GM19043 (cell line): ENCODE data around the gene TRPV4.
"Not testable (repeated sequence)": the region's sequence is repeated elsewhere in the genome, so short reads cannot be mapped to it uniquely, and the experiment has no call there.

Source experiments
- ATAC-seq: cut with Tn5 transposase; IDR thresholded peaks from one replicate; pipeline ENCODE4 v1.9.1; 2021; ENCODE audit warnings: low read depth; ENCODE audit not compliant: unreplicated experiment

Gene TRPV4

DNA sequence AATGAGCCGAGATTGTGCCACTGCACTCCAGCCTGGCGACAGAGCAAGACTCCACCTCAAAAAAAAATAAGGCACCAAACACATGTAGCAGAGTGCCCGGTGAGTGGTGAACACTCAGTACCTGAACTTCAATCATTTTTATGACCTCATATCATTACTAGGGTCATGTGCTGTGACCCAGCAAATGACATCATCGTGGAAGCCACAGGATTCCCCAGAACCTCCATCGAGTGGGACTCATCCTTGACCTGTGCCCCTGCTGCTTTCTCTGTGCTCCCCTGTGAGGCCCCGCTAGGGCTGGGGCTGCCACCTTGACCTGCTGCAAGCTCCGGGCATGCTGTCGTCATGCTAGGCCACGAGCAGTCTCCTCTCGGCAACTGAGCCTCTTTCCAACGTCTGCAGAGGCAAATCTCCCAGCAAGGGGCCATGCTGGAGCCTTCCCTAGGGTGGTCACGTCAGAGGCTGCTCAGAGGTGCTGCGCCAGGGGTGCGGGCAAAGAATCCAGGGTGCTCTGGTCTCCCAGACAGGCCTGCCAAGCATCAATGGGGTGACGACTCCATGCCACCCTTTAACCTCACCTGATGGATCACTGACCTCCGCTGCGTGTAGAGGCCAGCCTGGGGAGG is 28.6 kb upstream of the TRPV4 start:
- no peak for ATAC-seq

DNA sequence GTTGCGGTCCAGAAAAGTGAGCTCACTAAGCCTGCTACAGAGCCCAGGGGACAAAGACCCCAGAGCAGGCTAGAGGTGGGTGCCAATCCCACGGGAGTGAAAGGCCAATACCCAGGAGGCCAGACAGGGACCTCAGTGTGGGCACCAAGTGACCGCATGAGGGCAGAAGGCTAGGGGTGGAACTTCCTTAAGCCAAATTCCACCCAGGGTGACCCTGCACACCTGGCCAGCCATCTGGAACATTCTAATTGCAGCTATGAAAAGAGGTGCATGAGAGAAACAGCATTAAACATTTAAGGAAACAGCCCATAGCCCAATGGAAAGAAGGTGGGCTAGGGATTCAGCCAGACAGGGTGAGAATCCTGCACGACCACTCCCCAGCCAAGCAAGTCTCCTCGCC is 27.8 kb upstream of the TRPV4 start:
- no peak for ATAC-seq

DNA sequence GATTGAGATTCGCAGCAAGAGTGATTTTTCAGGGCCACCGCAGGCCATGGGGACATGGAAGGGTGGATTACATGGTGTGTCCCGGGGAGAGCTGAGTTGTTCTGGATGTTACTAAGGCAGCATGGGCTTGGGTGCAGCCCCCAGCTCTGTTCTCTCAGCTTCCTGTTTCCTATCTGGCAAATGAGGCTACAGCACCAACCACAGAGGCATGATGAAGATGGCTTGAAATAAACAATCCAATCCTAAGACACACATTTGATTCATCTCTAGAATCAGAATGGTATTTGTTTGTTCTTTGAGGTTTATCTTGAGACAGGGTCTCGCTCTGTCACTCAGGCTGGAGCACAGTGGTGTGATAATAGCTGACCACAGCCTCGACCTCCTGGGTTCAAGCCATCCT is 25.6 kb upstream of the TRPV4 start:
- ATAC-seq: no peak

DNA sequence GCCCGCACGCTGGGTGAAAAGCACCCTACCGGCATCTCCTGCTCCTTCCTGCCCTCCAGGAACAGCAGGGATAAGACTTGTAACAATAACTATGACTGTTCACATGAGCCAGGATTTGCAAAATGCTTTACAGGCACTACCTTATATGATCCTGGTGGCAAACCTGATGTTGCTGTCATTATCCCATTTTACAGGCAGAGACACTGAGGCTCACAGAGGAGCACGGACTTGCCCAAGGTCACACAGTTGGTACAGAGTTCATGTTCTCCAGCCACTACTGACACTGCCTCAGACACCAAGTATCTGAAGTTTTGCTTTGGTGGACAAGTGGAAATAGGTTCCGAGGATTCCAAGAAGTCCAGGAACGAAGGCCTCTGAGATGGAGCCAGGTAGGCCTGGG is 24.5 kb upstream of the TRPV4 start:
- ATAC-seq: no peak

DNA sequence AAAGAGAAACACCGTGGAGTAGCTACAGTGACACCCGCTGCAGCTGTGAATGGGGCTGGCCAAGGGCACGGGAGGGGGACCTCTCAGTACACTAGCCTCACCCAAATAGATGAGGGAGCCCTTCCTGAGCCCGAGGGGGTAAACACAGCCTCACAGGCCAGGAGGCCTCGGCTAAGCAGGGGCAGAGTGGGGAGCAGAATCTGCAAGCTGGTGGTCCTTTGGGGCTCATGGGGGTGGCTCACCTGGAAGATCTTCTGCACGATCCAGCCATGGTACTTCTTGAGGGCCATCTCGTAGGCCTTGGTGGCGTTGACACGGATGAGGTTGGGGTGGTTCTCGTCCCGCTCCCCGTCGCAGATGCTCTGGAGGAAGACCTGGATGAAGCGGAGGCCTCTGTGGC is 22.2 kb upstream of the TRPV4 start:
- ATAC-seq: no peak

DNA sequence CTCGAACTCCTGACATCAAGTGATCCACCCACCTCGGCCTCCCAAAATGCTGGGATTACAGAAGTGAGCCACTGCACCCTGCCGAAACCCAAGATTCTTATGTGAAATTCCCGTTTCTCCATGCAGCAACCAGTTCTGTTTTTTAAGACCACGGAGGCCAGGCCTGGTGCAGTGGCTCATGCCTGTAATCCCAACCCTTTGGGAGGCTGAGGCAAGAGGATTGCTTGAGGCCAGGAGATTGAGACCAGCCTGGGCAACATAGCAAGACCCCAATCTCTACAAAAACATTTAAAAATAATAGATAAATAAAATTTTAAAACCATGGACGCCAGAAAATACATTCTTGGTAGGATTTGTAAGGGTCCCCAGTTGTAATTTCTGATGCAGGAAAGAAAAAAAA is 17.3 kb upstream of the TRPV4 start:
- not testable (repeated sequence) for ATAC-seq

DNA sequence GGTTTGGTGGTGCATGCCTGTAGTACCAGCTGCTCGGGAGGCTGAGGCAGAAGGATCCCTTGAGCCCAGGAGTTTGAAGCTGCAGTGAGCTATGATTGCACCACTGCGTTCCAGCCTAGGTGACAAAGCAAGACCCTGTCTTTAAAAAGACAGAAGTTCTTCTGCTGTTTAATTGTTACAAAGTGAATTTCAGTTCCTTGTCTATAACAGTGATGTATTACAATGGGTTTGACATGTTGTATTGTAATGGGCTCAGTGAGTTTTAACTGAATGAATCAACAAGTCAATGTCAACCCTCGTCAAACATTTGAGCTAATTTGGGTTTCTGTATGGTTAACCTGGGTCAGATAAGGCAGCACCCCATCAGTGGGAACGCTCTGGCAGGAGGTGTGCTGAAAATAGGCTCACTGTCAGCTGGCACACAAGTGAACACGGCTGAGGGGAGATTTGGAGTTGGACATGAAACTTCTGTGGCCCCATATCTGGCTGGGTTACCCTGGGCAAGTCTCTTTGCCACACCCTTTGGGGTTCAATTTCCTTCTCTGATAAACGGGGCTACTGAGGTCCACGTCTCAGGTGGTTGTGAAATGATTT is 14.0 kb upstream of the TRPV4 start:
- no peak for ATAC-seq

DNA sequence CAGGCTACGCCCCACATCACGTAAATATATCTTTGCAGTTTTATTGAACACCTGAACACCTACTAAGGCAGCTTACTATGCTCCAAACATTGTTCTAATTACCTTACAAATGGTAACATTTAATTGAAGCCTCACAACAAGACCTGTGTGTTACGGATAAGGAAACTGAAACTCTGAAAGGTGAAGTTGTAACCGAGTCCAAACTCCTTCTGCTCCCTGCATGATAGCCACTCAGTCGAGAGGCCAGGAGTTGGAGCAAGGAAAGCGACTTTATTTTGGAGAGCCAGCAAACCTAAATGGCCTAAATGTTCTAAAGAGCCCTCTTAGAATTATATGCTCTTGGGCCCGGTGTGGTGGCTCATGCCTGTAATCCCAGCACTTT is 12.6 kb upstream of the TRPV4 start:
- ATAC-seq: no peak

DNA sequence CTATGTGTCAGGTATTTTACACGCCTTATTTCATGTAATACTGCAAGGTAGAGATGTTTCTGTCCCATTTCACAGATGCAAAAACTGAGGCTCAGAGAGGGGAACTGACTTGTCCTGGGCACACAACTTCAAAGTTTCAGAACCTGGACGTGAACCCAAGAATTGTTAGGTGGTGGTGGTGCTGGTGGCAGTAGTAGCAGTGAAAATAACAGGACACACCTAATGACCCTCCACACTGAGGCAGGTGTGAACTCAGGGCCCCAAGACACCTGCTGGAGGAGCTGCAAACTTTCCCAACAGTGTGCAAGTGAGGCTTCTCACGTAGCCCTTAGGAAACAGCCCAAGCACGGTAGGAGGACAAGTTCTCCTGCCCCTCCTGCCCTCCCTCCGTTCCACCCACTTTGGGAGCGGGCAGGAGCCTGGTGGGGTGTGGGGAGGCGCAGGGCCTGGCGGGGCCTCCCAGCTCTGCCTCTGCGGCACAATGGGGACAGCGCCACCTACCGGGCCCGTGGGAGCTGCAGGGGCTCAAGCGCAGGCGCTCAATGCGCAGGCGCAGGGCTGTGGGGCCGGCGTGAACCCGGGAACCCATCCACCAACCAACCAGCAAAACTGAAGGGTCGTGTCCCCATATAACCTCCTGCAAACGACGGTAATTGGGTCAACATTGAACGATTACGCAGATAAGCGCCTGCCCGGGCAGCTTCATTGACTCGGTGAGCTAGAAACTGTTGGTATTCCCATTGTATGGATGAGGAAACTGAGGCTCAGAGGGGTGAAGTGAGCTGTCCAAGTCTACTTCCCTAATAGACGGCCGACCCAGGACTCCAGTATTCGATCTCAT is 12.0 kb upstream of the TRPV4 start:
- ATAC-seq: peak; percentile 74

DNA sequence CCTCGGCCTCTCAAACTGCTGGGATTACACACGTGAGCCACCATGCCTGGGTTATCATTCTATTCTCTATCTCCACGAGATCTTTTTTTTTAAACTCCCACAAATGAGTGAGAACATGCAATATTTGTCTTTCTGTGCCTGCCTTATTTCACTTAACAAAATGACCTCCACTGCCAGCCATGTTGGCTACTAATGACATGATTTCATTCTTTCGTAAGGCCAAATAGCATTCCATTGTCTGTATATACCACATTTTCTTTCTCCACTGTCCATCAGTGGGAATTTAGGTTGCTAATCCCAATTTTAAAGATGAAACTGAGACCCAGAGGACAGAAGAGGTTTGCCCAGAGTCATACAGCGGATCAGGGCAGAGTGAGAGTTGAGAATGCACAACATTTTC is 10.9 kb upstream of the TRPV4 start:
- no peak for ATAC-seq

DNA sequence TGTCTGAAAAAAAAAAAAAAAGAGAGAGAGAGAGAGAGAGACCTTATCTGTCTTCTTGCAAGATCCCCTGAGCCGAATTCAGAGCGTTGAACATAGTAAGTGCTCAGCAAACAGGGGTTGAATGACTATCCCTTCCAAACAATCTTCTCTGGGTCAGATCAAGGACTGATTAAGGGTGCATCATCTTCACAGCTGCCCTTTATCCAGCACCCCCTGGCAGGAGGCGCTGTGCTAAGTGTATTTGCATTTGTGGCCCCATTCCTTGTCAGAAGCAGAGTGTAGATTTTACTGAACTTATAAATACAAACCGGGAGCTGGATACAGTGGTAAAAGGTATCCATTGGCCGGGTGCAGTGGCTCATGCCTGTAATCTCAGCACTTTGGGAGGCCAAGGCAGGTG is 8.8 kb upstream of the TRPV4 start:
- no peak for ATAC-seq

DNA sequence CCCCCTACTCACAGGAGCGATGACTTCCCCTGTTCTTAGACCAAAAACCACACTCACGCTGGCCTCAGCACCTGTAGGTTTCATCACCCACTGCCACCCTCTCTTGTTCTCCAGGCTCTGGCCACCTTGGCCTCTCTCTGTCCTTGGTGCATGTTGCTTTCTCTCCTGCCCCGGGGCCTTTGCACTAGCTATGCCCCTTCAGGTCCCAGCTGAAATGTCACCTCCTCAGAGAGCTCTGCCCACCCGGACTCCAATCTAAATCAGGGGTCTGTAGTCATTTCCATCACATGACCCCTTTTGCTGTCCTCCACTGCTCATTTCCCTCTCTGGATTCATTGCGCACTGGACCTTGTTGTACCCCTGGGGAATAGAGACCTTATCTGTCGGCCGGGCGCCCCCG is 8.2 kb upstream of the TRPV4 start:
- ATAC-seq: no peak

DNA sequence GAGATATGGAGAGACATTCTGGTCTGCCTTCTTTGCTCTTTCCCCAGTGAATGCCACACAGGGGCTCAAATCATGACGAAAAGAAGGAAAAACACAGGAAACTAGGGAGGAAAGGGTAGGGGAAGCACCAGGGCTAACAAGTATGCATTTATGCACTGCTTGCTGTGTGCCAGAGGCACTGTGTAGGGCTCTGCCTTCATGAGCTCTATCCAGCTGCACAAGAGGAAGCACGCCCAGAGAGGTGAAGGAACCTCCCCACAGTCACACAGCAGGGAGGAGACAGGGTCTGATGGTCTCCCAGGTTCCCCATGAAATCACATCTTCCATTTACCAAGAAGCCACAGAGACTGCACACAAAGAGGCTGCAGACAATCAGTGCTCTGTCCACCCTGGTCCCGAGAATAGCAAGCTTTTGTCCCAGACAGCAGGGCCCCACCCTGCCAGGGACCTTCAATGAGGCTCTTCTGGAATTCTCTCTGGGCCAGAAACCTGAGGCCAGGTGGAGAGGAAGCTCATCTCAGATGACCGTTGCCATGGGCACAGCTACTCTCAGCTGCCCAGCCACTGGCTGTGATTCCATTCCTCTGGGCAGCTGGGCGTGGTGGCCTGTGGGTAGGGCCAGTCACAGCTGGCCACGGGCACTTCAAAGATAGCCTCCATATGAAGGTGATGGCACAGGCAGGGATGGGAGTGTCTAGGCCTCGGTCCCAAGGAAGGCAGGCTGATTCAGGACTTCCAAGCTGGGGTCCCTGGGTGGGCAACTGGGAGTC is 7.3 kb upstream of the TRPV4 start:
- no peak for ATAC-seq

DNA sequence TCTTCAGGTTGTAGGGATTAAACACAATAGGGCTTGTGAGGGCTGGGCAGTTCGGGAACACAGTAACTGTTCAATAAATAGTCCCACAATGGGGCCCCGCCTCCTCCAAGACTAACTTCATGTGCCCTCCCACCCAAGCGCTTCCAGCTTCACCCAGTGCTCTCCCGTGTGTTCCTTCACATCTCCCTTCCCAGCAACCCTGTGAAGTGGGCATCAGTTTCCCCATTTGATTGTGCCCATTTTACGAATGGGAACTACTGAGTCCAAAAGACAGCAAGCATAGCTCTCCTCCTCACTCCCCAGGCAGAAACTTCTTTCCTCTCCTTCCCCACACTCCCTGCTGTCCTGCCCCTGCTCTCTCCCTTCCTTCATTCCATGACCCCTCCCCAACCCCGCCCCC is 6.2 kb upstream of the TRPV4 start:
- no peak for ATAC-seq

DNA sequence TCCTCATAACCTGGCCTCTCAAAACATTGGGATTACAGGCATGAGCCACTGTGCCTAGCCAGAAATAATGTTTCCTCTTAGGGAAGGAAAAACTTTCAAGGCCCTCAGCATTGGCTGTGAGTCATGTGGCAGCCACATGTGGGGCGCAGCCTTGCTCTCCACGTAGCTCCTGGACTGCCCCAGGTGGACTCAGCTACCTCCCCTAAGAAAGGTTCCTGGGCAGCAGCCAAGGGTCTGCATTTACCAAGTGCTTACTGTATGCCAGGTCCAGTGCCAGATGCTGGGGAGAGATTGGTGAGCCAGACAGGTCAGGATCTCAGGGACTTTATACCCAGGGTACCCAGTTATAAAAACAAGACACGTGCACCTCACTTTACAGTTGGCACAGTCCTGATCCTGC is 3.7 kb upstream of the TRPV4 start:
- no peak for ATAC-seq

DNA sequence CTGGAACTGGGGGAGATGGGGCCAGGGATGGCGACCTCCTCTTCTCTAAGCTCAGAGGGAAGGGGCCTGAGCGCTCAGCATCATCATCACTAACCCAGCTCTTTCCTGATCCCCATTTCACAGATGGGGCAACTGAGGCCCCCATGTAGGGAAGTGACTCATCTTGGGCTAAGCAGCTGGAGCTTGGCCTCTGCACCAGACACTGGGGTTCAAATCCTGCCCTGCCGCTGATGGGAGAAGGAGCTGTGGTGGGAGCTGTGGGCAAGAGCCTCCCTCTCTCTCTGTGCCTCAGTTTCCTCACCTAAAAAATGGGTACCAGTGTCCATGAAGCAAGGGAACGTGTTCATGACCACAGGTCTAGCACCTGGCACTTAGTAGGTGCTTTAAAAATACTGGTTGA is 2.6 kb upstream of the TRPV4 start:
- no peak for ATAC-seq

DNA sequence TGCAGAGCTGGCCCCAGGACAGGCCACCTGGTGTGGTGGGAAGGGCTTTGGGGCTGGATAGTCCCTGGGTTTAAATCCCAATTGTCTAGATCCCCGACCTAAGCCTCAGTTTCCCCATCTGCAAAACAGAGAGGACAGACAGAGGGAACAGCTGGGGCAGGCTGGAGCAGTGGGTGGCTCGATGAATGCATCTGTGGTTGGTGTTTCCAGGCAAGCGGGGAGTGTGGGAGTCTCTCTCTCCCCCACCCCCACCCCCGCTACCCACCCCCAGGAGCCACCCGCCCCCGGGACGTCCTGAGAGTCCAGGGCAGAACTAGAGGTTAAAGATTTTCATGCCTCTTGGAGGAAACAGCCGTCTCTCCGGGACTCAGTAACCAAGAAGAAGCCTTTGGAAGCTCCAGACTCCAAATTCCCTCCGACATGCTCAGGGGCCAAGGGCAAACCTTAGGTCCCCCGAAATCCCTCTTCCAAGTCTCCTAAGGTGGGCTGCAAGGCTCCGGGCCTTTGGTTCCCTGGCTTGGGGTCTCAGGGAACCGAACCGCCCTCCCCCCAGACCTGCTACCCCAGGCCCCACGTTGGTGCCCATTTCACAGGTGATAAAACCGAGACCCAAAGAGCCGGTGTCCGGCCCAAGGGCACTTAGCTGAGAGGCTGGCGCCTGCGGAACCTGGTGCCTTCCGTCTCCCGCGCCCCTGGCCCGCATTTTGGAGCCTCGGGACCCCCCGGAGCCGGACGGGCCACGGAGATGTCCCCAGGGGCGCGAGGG is 474 bp downstream of the TRPV4 start:
- ATAC-seq: no peak

DNA sequence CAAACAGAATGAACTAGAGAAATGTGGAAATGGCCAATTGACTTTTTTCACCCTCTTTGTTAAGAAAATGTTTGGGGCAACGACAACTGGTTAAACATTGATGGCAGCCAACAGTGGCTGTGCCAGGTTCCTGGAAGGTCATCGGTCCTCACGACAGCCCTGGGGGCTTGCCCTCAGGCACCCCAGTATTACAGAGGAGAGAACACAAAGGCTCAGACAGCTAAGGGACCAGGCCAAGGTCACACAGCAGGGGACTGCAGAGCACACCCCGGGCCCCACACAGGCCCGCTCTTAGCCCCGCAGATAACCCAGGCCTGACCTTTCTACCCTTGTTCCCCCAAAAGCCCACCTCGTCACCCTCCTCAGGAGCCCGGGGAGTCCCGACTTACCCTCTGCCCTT is 1.3 kb downstream of the TRPV4 start:
- ATAC-seq: no peak

DNA sequence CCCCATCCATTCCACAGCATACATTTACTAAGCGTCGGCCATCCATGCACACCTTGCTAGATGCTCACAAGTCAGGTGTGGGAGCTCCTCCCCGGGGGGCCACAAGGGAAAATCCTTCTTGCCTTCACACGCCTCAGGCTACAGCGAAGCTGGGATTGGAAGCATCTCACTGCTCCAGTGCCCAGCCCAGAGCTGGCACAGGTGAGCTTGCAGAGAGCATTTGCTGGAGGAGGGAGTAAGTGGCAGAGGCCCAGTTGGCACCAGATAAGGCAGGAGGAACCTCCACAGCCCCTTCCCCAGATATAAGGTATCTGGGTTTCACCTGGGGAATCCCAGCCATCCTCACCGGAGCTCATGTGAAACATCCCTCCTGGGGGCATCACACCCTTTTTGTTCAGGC is 1.8 kb downstream of the TRPV4 start:
- no peak for ATAC-seq

DNA sequence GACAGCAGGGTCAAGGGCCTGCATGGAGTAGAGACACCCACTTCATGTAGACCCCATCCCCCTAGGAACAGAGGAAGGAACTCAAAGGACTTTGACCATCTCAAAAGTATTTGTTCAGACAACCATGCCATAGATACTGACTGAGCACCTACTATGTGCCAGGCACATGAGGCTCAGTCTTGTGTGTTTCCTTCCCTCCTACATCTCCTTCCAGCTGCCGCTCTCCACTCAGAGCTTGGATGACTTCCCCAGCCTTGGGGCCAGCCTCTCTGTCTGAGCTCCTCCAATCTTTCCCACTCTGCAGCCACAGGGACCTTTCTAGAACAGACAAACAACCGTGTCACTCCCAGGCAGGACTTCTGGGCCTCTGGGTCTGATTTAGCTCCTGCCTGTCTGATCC is 2.5 kb downstream of the TRPV4 start:
- ATAC-seq: no peak

DNA sequence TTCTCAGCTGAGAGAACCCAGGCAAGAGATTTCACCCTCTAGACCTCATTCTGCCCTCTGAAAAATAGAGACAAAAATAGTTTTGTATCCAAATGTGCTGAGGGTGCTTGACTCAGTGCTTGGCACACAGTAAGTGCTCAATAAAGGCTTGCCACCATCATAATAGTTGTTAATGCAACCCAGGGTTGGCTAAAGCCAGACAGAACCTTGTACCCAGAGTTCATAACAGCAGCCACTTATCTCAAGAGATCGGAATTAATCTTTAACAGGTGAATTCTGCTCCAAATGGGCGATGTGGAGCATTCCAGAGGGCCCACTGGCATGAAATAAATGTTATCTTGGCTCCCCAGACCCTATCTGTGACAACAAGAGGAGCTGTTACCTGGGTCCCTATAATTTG is 2.9 kb downstream of the TRPV4 start:
- ATAC-seq: no peak
